ENCODE results near the gene IFNA17.
"Not testable (repeated sequence)": the region's sequence is repeated elsewhere in the genome, so short reads cannot be mapped to it uniquely, and the experiment has no call there.

IFNA17 gene

DNA sequence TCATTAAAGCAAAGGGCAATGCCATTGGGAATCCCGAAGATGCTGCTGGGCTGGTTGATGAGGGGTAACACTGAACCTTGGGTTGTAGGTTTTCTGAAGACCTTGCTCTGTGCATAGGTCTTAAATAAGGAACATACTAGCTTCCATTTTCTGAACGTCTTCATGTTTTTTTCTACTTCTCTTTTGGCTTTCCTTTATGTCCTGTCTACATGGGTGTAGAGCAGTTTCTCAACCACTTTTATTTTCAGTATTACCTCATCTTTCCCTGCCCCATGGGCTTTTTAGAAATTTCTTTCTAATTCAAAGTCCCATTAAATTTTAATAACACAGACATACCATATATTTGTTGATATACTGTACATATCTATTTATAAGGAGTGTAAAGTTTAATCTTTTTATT lies 11.9 kb upstream of the IFNA17 start, which contains the start of gene IFNA14:
Gene IFNA14, minus strand, starts transcription at position 95 of the 400 bp plus-strand sequence. Its CDS starts 70 bp downstream, at position 25.
- H3K4me1 ChIP-seq (ENCODE audit: insufficient read depth, low read length) = no peaks in the 10 kb centered on the region
- no peak within 1 kb of the TSS for H3K4me3 ChIP-seq (ENCODE audit: low read length)
- H3K9me3 ChIP-seq (ENCODE audit: insufficient read depth, low read depth, low read length) = no peaks in the 10 kb centered on the region
- H3K27me3 ChIP-seq (ENCODE audit: insufficient read depth, low read length) = peaks cover 10% of the 10 kb centered on the region; the same call in 1 of the 2 replicates
- H3K27ac ChIP-seq (ENCODE audit: low read depth, low read length) = no peak within 1 kb of the TSS
- no peak within 1 kb of the TSS for H3K9ac ChIP-seq (ENCODE audit: low read depth, low read length)
- no peaks in the 10 kb centered on the region for H3K36me3 ChIP-seq (ENCODE audit: insufficient read depth, low read length)
- 92% methylated on average over 2 of the region's 2 CpGs for WGBS

DNA sequence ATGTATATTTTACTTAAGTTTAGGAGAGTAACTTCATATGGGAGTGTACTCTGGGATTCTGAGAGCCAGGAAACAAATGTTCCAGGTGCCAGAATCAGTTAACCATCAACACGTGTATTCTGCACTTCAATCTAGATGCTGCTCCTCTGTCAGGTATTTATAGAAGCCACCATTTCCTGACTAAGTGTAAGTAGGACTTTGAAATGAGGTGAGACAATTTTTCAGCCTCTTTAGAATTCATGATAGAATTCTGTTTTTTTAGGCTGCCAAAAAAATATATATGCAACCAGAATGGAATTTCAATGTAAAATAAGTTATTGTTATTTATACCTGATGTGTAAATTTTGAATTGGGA lies 8.3 kb upstream of the IFNA17 start:
- H3K27me3 ChIP-seq (ENCODE audit: insufficient read depth, low read length); H3K4me3 ChIP-seq (ENCODE audit: low read length); H3K36me3 ChIP-seq (ENCODE audit: insufficient read depth, low read length); H3K27ac ChIP-seq (ENCODE audit: low read depth, low read length); H3K4me1 ChIP-seq (ENCODE audit: insufficient read depth, low read length); H3K9me3 ChIP-seq (ENCODE audit: insufficient read depth, low read depth, low read length); H3K9ac ChIP-seq (ENCODE audit: low read depth, low read length): not testable (repeated sequence)
- 44% methylated on average over 1 of the region's 1 CpG for WGBS

DNA sequence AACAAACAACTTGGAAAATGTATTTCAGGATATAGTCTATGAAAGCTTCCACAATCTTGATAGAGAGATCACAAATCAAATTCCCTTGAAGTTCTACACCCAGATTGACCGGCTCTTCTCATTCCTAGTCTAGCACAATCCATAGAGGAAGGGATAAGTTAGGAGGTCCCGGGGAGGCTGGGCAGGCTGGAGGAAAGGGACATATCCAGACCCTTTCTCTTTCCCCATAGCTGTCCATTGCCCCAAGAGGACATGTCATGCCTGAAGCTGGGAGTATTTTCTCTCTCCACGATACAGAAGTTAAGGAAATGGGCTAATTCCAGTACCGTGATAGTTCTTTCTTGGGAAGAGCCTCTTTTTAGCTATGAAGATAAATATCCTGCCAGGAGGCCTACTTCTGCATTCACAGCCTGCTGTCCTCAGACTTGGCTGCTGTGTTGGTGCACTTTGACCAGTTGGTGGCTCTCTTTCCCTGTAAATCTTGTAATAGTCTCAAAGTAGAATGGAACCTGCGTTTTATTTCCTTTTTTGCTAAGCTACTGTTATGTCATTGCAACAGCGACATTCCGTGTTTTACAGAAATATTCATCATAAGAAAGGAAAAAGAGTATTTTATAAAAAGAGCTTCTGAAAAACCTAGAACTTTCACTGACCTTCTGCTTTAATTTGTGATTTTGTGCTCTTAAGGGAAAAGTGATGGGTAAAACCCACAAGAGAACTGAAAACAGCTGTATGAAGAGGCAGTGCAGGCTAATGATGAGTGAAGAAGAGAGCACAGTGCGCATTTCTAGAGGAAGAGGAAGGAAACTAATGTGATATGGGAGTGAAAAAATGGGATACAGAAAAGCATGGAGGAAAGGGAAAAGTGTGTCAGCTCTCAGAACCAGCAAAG lies 7.7 kb upstream of the IFNA17 start:
- H3K4me3 ChIP-seq (ENCODE audit: low read length); H3K9me3 ChIP-seq (ENCODE audit: insufficient read depth, low read depth, low read length); H3K9ac ChIP-seq (ENCODE audit: low read depth, low read length); H3K27ac ChIP-seq (ENCODE audit: low read depth, low read length); H3K27me3 ChIP-seq (ENCODE audit: insufficient read depth, low read length); H3K4me1 ChIP-seq (ENCODE audit: insufficient read depth, low read length); H3K36me3 ChIP-seq (ENCODE audit: insufficient read depth, low read length): not testable (repeated sequence)
- 57% methylated on average over 3 of the region's 8 CpGs for WGBS

DNA sequence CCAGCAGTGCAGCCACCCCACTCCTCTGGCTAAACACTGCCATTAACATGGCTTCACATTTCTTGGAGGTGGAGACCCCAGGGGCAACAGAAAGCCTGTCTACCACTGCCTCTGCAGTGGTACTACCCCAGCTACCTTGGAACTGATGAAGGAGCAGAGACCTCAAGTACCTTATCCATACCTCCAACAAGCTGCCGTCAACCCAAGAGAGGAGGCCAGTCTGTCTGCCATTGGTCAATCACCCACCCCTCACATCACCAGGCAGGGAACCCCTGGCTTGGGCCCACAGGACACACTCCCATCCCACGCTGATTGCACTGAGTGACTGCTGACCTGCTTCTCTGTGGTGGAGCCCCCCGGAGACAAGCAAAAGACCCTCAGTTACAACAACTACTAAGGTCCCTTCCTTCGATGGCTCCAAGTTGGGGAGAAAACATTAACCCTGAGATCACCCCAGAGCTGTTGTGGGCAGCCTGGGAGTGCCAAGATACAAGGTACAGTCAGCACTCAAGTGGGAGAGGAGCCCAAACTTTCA lies 6.2 kb upstream of the IFNA17 start:
- Histone ChIP-seq H3K4me3 (ENCODE audit: low read length) (no peak overlapping the region), H3K27me3 (ENCODE audit: insufficient read depth, low read length) (no peaks in the 10 kb centered on the region), H3K27ac (ENCODE audit: low read depth, low read length) (no peak overlapping the region), H3K36me3 (ENCODE audit: insufficient read depth, low read length) (no peaks in the 10 kb centered on the region), H3K9ac (ENCODE audit: low read depth, low read length) (no peak overlapping the region), H3K4me1 (ENCODE audit: insufficient read depth, low read length) (no peaks in the 10 kb centered on the region), H3K9me3 (ENCODE audit: insufficient read depth, low read depth, low read length) (no peaks in the 10 kb centered on the region)
- 92% methylated on average over 4 of the region's 4 CpGs for WGBS

DNA sequence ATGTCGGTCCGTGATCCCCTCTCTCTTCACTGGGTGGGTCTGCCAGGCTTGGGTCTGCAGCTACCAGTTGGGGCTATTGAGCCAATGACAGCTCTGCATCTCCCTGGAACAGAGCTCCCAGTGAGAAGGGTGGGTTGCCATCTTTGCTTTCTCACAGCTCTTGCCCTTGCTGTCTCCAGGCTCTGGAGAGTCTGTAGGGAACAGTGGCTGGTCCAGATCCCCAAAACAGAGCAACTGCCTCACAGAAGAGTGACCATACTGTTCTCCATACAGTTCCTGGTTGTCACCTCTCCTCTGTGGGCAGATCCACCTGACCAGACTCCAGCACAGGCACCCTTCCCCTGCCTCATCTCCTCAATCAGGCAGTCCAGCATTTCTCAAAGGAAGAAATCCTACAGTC lies 5.2 kb upstream of the IFNA17 start:
- WGBS = 100% methylated on average over 2 of the region's 2 CpGs
- no peak overlapping the region for H3K4me3 ChIP-seq (ENCODE audit: low read length)
- no peak overlapping the region for H3K27ac ChIP-seq (ENCODE audit: low read depth, low read length)
- no peaks in the 10 kb centered on the region for H3K4me1 ChIP-seq (ENCODE audit: insufficient read depth, low read length)
- H3K27me3 ChIP-seq (ENCODE audit: insufficient read depth, low read length) = no peaks in the 10 kb centered on the region
- no peaks in the 10 kb centered on the region for H3K9me3 ChIP-seq (ENCODE audit: insufficient read depth, low read depth, low read length)
- H3K9ac ChIP-seq (ENCODE audit: low read depth, low read length) = no peak overlapping the region
- H3K36me3 ChIP-seq (ENCODE audit: insufficient read depth, low read length) = no peaks in the 10 kb centered on the region

DNA sequence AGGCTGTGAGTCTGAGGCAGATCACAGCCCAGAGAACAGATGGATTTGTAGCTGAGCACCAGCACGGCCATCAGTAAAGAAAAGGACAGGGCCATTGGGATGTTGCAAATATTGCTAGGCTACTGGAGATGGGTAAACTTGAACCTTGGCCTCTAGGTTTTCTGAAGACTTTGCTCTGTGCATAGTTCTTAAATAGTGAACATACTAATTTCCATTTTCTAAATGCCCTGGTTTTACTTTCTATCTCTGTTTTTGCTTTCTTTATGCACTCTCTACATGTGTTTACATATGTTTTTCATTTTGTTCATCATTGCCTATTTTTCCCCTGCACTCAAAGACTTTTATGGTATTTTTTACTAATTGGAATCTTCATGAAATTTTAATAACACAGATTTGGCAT lies 10.8 kb downstream of the IFNA17 start, which contains the start of gene IFNA16:
Gene IFNA16, minus strand, starts transcription at position 101 of the 400 bp plus-strand sequence. Its CDS starts 6 bp downstream, at position 95.
- not testable (repeated sequence) for H3K4me3 ChIP-seq (ENCODE audit: low read length); H3K36me3 ChIP-seq (ENCODE audit: insufficient read depth, low read length); H3K9me3 ChIP-seq (ENCODE audit: insufficient read depth, low read depth, low read length); H3K9ac ChIP-seq (ENCODE audit: low read depth, low read length); H3K27me3 ChIP-seq (ENCODE audit: insufficient read depth, low read length); H3K27ac ChIP-seq (ENCODE audit: low read depth, low read length); H3K4me1 ChIP-seq (ENCODE audit: insufficient read depth, low read length)
- WGBS = 89% methylated on average over 1 of the region's 1 CpG

DNA sequence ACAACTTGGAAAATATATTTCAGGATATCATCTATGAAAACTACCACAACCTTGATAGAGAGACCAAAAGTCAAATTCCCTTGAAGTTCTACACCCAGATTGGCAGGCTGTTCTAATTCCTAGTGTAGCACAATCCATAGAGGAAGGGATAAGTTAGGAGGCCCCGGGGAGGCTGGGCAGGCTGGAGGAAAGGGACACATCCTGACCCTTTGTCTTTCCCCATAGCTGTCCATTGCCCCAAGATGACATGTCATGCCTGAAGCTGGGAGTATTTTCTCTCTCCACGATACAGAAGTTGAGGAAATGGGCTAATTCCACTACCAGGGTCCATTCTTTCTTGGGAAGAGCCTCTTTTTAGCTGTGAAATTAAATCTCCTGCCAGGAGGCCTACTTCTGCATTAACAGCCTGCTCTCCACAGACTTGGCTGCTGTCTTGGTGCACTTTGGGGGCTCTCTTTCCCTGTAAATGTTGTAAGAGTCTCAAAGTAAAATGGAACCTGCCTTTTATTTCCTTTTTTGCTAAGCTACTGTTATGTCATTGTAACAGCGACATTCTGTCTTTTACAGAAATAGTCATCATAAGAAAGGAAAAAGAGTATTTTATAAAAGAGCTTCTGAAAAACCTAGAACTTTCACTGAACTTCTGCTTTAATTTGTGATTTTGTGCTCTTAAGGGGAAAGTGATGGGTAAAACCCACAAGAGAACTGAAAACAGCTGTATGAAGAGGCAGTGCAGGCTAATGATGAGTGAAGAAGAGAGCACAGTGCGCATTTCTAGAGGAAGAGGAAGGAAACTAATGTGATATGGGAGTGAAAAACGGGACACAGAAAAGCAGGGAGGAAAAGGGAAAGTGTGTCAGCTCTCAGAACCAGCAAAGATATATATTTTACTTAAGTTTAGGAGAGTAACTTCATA lies 14.4 kb downstream of the IFNA17 start:
- not testable (repeated sequence) for H3K27me3 ChIP-seq (ENCODE audit: insufficient read depth, low read length); H3K9me3 ChIP-seq (ENCODE audit: insufficient read depth, low read depth, low read length); H3K27ac ChIP-seq (ENCODE audit: low read depth, low read length); H3K4me1 ChIP-seq (ENCODE audit: insufficient read depth, low read length); H3K4me3 ChIP-seq (ENCODE audit: low read length); H3K9ac ChIP-seq (ENCODE audit: low read depth, low read length); H3K36me3 ChIP-seq (ENCODE audit: insufficient read depth, low read length)
- WGBS = 36% methylated on average over 2 of the region's 5 CpGs

DNA sequence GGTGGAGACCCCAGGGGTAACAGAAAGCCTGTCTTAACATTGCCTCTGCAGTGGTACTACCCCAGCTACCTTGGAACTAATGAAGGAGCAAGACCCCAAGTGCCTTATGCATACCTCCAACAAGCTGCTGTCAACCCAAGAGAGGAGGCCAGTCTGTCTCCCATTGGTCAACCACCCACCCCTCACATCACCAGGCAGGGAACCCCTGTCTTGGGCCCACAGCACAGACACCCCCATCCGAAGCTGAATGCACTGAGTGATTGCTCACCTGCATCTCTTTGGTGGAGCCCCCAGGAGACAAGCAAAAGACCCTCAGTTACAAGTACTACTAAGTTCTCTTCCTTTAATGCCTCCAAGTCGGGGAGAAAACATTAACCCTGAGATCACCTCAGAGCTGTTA lies 15.9 kb downstream of the IFNA17 start:
- H3K27me3 ChIP-seq (ENCODE audit: insufficient read depth, low read length); H3K27ac ChIP-seq (ENCODE audit: low read depth, low read length); H3K4me1 ChIP-seq (ENCODE audit: insufficient read depth, low read length); H3K4me3 ChIP-seq (ENCODE audit: low read length); H3K36me3 ChIP-seq (ENCODE audit: insufficient read depth, low read length); H3K9me3 ChIP-seq (ENCODE audit: insufficient read depth, low read depth, low read length); H3K9ac ChIP-seq (ENCODE audit: low read depth, low read length): not testable (repeated sequence)
- 92% methylated on average over 2 of the region's 2 CpGs for WGBS

DNA sequence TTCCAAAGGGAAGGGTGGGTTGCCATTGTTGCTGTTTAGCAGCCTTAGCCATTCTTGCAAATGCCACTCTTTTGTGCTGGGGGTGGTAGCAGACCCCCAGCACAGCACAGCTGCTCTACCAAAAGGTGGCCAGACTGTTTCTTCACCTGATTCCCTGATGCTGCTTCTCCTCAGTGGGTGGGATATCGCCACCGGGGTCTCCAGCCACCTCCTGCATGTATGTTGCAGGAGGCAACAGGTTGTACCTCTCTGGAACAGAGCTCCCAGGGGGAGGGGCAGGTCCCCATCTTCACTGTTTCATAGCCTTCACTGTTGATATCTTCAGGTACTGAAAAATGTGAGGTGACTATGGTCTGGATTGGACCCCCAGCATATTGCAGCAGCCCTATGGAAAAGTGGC lies 17.2 kb downstream of the IFNA17 start:
- not testable (repeated sequence) for H3K9ac ChIP-seq (ENCODE audit: low read depth, low read length); H3K36me3 ChIP-seq (ENCODE audit: insufficient read depth, low read length); H3K27me3 ChIP-seq (ENCODE audit: insufficient read depth, low read length); H3K9me3 ChIP-seq (ENCODE audit: insufficient read depth, low read depth, low read length); H3K27ac ChIP-seq (ENCODE audit: low read depth, low read length); H3K4me3 ChIP-seq (ENCODE audit: low read length); H3K4me1 ChIP-seq (ENCODE audit: insufficient read depth, low read length)
- WGBS = 93% methylated on average over 2 of the region's 2 CpGs

DNA sequence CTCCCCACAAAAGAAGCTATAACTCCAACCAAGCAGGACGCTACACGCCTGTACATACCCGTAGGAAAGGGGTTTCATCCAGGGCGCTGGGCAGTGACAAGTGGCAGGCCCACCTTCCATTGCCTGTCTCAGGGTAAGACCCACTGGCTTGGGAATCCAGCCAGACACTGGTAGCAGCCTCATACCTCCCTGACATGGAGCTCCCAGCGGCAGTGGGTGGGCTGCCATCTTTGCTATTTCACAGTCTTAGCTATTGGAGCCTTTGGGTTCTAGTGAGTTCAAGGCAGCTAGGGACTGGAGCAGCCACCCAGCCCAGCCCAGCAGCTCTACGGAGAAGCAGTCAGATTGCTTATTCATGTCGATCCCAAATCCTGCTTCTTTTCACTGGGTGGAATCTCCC lies 17.7 kb downstream of the IFNA17 start:
- H3K9ac ChIP-seq (ENCODE audit: low read depth, low read length) = no peak overlapping the region
- H3K4me3 ChIP-seq (ENCODE audit: low read length) = no peak overlapping the region
- no peak overlapping the region for H3K27ac ChIP-seq (ENCODE audit: low read depth, low read length)
- no peaks in the 10 kb centered on the region for H3K36me3 ChIP-seq (ENCODE audit: insufficient read depth, low read length)
- 94% methylated on average over 7 of the region's 7 CpGs for WGBS
- no peaks in the 10 kb centered on the region for H3K4me1 ChIP-seq (ENCODE audit: insufficient read depth, low read length)
- no peaks in the 10 kb centered on the region for H3K27me3 ChIP-seq (ENCODE audit: insufficient read depth, low read length)
- H3K9me3 ChIP-seq (ENCODE audit: insufficient read depth, low read depth, low read length) = no peaks in the 10 kb centered on the region

DNA sequence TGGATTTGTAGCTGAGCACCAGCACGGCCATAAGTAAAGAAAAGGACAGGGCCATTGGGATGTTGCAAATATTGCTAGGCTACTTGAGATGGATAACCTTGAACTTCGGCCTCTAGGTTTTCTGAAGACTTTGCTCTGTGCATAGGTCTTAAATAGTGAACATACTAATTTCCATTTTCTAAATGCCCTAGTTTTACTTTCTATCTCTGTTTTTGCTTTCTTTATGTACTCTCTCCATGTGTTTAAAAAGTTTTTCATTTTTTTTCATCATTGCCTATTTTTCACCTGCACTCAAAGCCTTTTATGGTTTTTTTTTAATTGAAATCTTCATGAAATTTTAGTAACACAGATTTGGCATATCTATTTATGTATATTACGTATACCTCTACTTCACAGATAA lies 21.0 kb downstream of the IFNA17 start, which contains the start of gene IFNA10:
Gene IFNA10, minus strand, starts transcription at position 101 of the 400 bp plus-strand sequence. Its CDS starts 46 bp downstream, at position 55.
- H3K9me3 ChIP-seq (ENCODE audit: insufficient read depth, low read depth, low read length); H3K27me3 ChIP-seq (ENCODE audit: insufficient read depth, low read length); H3K4me3 ChIP-seq (ENCODE audit: low read length); H3K4me1 ChIP-seq (ENCODE audit: insufficient read depth, low read length); H3K27ac ChIP-seq (ENCODE audit: low read depth, low read length); H3K9ac ChIP-seq (ENCODE audit: low read depth, low read length); H3K36me3 ChIP-seq (ENCODE audit: insufficient read depth, low read length): not testable (repeated sequence)
- WGBS = 94% methylated on average over 1 of the region's 3 CpGs

Measured in HUES64 (cell line).